GM18873 (cell line): ENCODE measurements around the gene PRDM8.
"Not testable (repeated sequence)": the region's sequence is repeated elsewhere in the genome, so short reads cannot be mapped to it uniquely, and the experiment has no call there.

ENCODE experiments used
- ATAC-seq: cut with Tn5 transposase; IDR thresholded peaks from one replicate; pipeline ENCODE4 v1.9.1; 2021; ENCODE audit warnings: mild to moderate bottlenecking, moderate library complexity, moderate number of reproducible peaks; ENCODE audit not compliant: unreplicated experiment, low FRiP score

PRDM8 gene

GRCh38 chr4:80220711-80221110 is 23.4 kb downstream of the PRDM8 start:
- no peak for ATAC-seq

GRCh38 chr4:80221161-80221560 is 23.9 kb downstream of the PRDM8 start:
- no peak for ATAC-seq

GRCh38 chr4:80225595-80225994 is 28.3 kb downstream of the PRDM8 start:
- ATAC-seq, result no peak

GRCh38 chr4:80226094-80226493 is 28.8 kb downstream of the PRDM8 start:
- no peak for ATAC-seq

GRCh38 chr4:80228460-80228859 is 31.2 kb downstream of the PRDM8 start:
- no peak for ATAC-seq

- no peak for ATAC-seq
Observed at GRCh38 chr4:80229128-80229527, 31.8 kb downstream of the PRDM8 start.

- peak; percentile 86 for ATAC-seq
Observed at GRCh38 chr4:80229590-80229989, 32.3 kb downstream of the PRDM8 start.

GRCh38 chr4:80231180-80231579 is 33.9 kb downstream of the PRDM8 start:
- no peak for ATAC-seq

GRCh38 chr4:80232707-80233370 is 35.5 kb downstream of the PRDM8 start:
- ATAC-seq, result no peak

GRCh38 chr4:80233390-80233789 is 36.1 kb downstream of the PRDM8 start:
- ATAC-seq, result no peak

- ATAC-seq, result no peak
Observed at GRCh38 chr4:80235451-80235850, 38.1 kb downstream of the PRDM8 start.

- ATAC-seq, result no peak
Observed at GRCh38 chr4:80237992-80238391, 40.7 kb downstream of the PRDM8 start.

- no peak for ATAC-seq
Observed at GRCh38 chr4:80239480-80240150, 42.3 kb downstream of the PRDM8 start.

GRCh38 chr4:80240976-80241375 is 43.7 kb downstream of the PRDM8 start:
- ATAC-seq, result no peak

- no peak for ATAC-seq
Observed at GRCh38 chr4:80243274-80244018, 46.1 kb downstream of the PRDM8 start.

GRCh38 chr4:80247484-80247883 is 50.2 kb downstream of the PRDM8 start:
- not testable (repeated sequence) for ATAC-seq

GRCh38 chr4:80249144-80249543 is 51.8 kb downstream of the PRDM8 start:
- no peak for ATAC-seq

- no peak for ATAC-seq
Observed at GRCh38 chr4:80252427-80252826, 55.1 kb downstream of the PRDM8 start.

GRCh38 chr4:80252953-80253352 is 55.6 kb downstream of the PRDM8 start:
- ATAC-seq, result no peak

GRCh38 chr4:80253510-80253909 is 56.2 kb downstream of the PRDM8 start:
- no peak for ATAC-seq
